Measurements from ENCODE around the gene TAF1B. TPM values are rescaled to one million over a fixed set of nuclear protein-coding genes. Genes with fewer than 3 reads are reported as not detected.

Gene TAF1B
- total RNA-seq, 1 donor, result 41.3 TPM

DNA sequence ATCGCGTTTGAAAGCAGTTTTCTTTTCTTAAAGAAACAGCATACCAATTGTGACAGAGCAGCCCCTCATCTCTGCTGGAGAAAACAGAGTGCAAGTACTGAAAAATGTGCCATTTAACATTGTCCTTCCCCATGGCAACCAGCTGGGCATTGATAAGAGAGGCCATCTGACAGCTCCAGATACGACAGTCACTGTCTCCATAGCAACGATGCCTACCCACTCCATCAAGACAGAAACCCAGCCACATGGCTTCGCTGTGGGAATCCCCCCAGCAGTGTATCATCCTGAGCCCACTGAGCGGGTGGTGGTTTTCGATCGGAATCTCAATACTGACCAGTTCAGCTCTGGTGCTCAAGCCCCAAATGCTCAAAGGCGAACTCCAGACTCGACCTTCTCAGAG lies 117.7 kb downstream of the TAF1B start:
- Histone ChIP-seq H3K4me1 (ENCODE audit: insufficient read depth, low read length) (no peaks in the 10 kb centered on the region), H2AFZ (ENCODE audit: low read length) (no peak overlapping the region), H3K36me3 (ENCODE audit: insufficient read depth, low read length) (no peaks in the 10 kb centered on the region), H3K27me3 (ENCODE audit: insufficient read depth, low read length) (no peaks in the 10 kb centered on the region), H4K20me1 (ENCODE audit: insufficient read depth, low read length) (no peaks in the 10 kb centered on the region), H3K9me3 (ENCODE audit: low read depth, low read length) (no peaks in the 10 kb centered on the region), H3K4me2 (ENCODE audit: insufficient read depth, low read length) (no peak overlapping the region), H3K4me3 (ENCODE audit: insufficient read depth, low read length) (no peak overlapping the region), H3K79me2 (ENCODE audit: insufficient read depth, low read length) (no peaks in the 10 kb centered on the region), H3K27ac (ENCODE audit: low read depth, low read length) (no peak overlapping the region)
- TF ChIP-seq, protein P1, sequence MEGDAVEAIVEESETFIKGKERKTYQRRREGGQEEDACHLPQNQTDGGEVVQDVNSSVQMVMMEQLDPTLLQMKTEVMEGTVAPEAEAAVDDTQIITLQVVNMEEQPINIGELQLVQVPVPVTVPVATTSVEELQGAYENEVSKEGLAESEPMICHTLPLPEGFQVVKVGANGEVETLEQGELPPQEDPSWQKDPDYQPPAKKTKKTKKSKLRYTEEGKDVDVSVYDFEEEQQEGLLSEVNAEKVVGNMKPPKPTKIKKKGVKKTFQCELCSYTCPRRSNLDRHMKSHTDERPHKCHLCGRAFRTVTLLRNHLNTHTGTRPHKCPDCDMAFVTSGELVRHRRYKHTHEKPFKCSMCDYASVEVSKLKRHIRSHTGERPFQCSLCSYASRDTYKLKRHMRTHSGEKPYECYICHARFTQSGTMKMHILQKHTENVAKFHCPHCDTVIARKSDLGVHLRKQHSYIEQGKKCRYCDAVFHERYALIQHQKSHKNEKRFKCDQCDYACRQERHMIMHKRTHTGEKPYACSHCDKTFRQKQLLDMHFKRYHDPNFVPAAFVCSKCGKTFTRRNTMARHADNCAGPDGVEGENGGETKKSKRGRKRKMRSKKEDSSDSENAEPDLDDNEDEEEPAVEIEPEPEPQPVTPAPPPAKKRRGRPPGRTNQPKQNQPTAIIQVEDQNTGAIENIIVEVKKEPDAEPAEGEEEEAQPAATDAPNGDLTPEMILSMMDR (IDR thresholded peaks at IDR 0.05; ENCODE audit: extremely low read depth, low read depth, low read length), result no peak
- no peak for DNase-seq (ENCODE audit: insufficient read length, low spot score, missing footprints)

DNA sequence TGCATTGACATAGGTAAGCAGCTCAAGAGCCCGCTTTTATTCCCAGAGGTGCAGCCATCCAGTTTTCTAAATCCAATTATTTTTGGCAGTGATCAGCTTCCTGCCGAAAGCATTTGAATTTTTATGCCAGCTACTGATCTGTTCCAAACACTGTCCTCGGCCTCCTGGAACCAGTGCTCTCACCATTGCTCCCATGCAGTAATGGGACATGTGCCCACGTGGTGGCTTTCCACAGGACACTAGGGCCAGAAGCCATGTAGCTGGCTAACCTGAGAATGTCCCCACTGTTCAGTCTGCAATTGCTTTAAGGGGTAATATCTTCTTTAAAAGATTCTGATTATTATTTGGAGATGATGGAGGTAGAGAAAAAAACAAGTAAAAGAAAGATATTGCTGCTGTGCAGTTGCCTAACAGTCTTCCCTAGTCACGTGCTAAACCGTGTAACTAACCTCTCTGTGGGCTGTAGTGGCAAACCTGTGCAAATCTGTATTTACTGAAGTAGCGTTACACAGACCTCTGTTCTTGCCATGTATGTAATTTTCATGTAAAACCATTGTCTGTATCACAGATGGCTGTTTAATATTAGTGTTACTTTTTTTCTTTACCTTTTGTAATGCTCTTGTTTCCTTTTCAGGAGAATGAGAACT lies 121.2 kb downstream of the TAF1B start:
- Histone ChIP-seq H3K27ac (ENCODE audit: low read depth, low read length) (no peak overlapping the region), H3K9me3 (ENCODE audit: low read depth, low read length) (no peaks in the 10 kb centered on the region), H3K79me2 (ENCODE audit: insufficient read depth, low read length) (no peaks in the 10 kb centered on the region), H3K4me3 (ENCODE audit: insufficient read depth, low read length) (no peak overlapping the region), H3K27me3 (ENCODE audit: insufficient read depth, low read length) (no peaks in the 10 kb centered on the region), H2AFZ (ENCODE audit: low read length) (no peak overlapping the region), H4K20me1 (ENCODE audit: insufficient read depth, low read length) (no peaks in the 10 kb centered on the region), H3K4me2 (ENCODE audit: insufficient read depth, low read length) (no peak overlapping the region), H3K36me3 (ENCODE audit: insufficient read depth, low read length) (no peaks in the 10 kb centered on the region), H3K4me1 (ENCODE audit: insufficient read depth, low read length) (no peaks in the 10 kb centered on the region)
- no peak for DNase-seq (ENCODE audit: insufficient read length, low spot score, missing footprints)
- TF ChIP-seq, protein P1 (IDR thresholded peaks at IDR 0.05; ENCODE audit: extremely low read depth, low read depth, low read length), result no peak

DNA sequence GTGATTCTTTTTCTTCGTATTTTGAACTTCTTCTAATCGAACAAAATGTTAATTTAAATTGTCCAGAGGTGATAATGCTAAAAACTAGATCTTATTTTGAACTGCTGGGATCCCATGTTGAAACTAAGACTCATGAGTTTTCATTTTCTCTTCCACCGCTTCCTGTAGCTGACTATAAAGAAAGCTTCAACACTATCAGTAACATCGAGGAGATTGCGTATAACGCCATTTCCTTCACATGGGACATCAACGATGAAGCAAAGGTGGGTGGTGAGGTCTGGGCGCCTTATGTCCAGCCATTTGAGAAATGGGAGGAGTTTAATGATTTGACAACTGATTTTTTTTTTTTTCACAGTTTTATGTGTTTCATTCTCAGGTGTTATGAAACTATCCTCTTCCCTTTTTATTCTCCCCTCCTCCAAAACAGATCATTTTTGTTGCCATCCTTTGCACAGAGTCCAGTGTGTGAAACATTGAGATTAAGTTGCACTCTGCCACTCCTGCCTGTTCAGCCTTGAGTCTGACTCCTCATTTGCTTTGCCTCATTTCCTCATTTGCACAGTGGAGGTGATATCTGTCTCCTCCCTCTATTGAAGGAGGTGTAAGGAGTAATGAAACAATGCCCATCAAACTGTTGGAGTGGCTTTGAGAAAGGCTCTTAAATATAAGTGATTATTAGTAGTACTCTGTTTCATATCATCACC lies 122.0 kb downstream of the TAF1B start:
- Histone ChIP-seq H3K79me2 (ENCODE audit: insufficient read depth, low read length) (no peaks in the 10 kb centered on the region), H3K27ac (ENCODE audit: low read depth, low read length) (no peak overlapping the region), H3K9me3 (ENCODE audit: low read depth, low read length) (no peaks in the 10 kb centered on the region), H3K4me2 (ENCODE audit: insufficient read depth, low read length) (no peak overlapping the region), H3K27me3 (ENCODE audit: insufficient read depth, low read length) (no peaks in the 10 kb centered on the region), H3K36me3 (ENCODE audit: insufficient read depth, low read length) (no peaks in the 10 kb centered on the region), H4K20me1 (ENCODE audit: insufficient read depth, low read length) (no peaks in the 10 kb centered on the region), H3K4me3 (ENCODE audit: insufficient read depth, low read length) (no peak overlapping the region), H3K4me1 (ENCODE audit: insufficient read depth, low read length) (no peaks in the 10 kb centered on the region), H2AFZ (ENCODE audit: low read length) (no peak overlapping the region)
- TF ChIP-seq, protein P1 (IDR thresholded peaks at IDR 0.05; ENCODE audit: extremely low read depth, low read depth, low read length), result no peak
- DNase-seq (ENCODE audit: insufficient read length, low spot score, missing footprints), result no peak

DNA sequence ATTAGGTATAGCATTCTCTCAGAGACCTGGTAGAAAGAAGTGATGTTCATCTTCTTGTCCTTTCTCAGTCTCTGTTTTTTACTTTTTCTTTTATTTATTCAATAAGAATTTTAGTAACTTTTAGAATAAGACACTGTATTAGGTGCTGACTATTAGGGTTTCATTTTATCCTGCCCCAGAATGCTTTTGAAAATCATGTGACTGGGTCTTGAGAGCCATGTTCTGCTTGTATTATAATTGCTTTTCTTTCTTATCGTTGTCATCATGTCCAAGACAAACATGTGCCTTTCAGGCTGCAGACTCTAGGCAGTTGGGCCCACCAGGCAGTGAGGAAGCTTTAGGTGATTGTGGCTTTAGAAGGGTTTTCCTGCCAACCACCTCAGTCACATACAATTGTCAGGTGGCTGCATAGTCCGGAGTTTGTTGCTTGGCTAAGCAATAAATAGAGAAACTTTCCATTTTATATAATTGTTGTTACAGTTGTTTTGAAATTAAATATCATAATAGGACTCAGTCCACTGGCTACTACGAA lies 123.3 kb downstream of the TAF1B start:
- no peaks in the 10 kb centered on the region for H3K9me3 ChIP-seq (ENCODE audit: low read depth, low read length)
- H3K27ac ChIP-seq (ENCODE audit: low read depth, low read length), result no peak overlapping the region
- no peaks in the 10 kb centered on the region for H3K4me1 ChIP-seq (ENCODE audit: insufficient read depth, low read length)
- H2AFZ ChIP-seq (ENCODE audit: low read length), result no peak overlapping the region
- no peak overlapping the region for H3K4me2 ChIP-seq (ENCODE audit: insufficient read depth, low read length)
- H4K20me1 ChIP-seq (ENCODE audit: insufficient read depth, low read length), result no peaks in the 10 kb centered on the region
- no peak overlapping the region for H3K4me3 ChIP-seq (ENCODE audit: insufficient read depth, low read length)
- TF ChIP-seq, protein P1 (IDR thresholded peaks at IDR 0.05; ENCODE audit: extremely low read depth, low read depth, low read length), result no peak
- no peaks in the 10 kb centered on the region for H3K27me3 ChIP-seq (ENCODE audit: insufficient read depth, low read length)
- H3K36me3 ChIP-seq (ENCODE audit: insufficient read depth, low read length), result no peaks in the 10 kb centered on the region
- DNase-seq (ENCODE audit: insufficient read length, low spot score, missing footprints), result no peak
- H3K79me2 ChIP-seq (ENCODE audit: insufficient read depth, low read length), result no peaks in the 10 kb centered on the region

All from osteoblast (primary cell).